K562 (cell line): ENCODE data around the gene FBXW10B. TPM values are rescaled to one million over a fixed set of nuclear protein-coding genes. Genes with fewer than 3 reads are reported as not detected.
"Not testable (repeated sequence)": the region's sequence is repeated elsewhere in the genome, so short reads cannot be mapped to it uniquely, and the experiment has no call there.

Experiments used
- ATAC-seq: fragments of 200-7000 bp; cut with Tn5 transposase; 3 replicates; pipeline ENCODE4 v1.9.1; 2020; ENCODE audit warnings: moderate library complexity
- BruUV-seq: library from RNA; stranded (reverse); fragments of 400-500 nt; replicated peaks from 2 replicates; lab custom pipeline; 2021; lab: Mats Ljungman, UMichigan
- CTCF ChIA-PET: fragments of 300-600 bp; formaldehyde crosslinking; extraction: SDS; loops from one replicate; lab custom pipeline; 2021; ENCODE audit warnings: low intra/inter-chr PET ratio; lab: Yijun Ruan, JAX
- POLR2A ChIA-PET: fragments of 300-600, 350-650 bp; sonication (Branson Sonifier 250); formaldehyde crosslinking; extraction: SDS; loops from one replicate; lab custom pipeline; 2021; ENCODE audit warnings: antibody characterized with exemption, inconsistent platforms; lab: Yijun Ruan, JAX
- DNase-seq, 4 experiments: peaks; one replicate each; pipeline versions ENCODE4 v3.0.0 to v3.0.0-alpha.2; 2011 to 2018; ENCODE audit warnings: low spot score in 3 of 4, mixed read lengths in 3 of 4; ENCODE audit errors: extremely low read depth in 1 of 4
- FAIRE-seq: peaks from 2 replicates; lab custom pipeline; 2011; peaks lifted over from hg19 to GRCh38; lab: Jason Lieb, UNC
- H2AFZ ChIP-seq: 2 replicates; pipeline ENCODE4 v1.6.0; 2011; ENCODE audit warnings: low read depth, low read length, control low read depth, inconsistent platforms
- H3K27ac ChIP-seq: fragments of 200-600 bp; 3 replicates; pipeline ENCODE4 v1.8.0; 2011; ENCODE audit warnings: low read depth, mild to moderate bottlenecking, control low read depth, inconsistent platforms, low read length, moderate library complexity, mixed read lengths; ENCODE audit errors: extremely low read depth
- H3K27me3 ChIP-seq, 2 experiments: fragments of 300-600 bp in 1 of 2; 2 replicates in 1 of 2; 3 replicates in 1 of 2; pipeline versions ENCODE4 v1.6.0 to v1.8.0; 2011; ENCODE audit warnings: inconsistent platforms in 2 of 2, low read length in 2 of 2, mild to moderate bottlenecking in 1 of 2, mixed read lengths in 1 of 2, moderate library complexity in 1 of 2; ENCODE audit not compliant: control insufficient read depth in 2 of 2, insufficient read depth in 2 of 2
- H3K36me3 ChIP-seq: fragments of 300-600 bp; 3 replicates; pipeline ENCODE4 v1.8.0; 2011; ENCODE audit warnings: mild to moderate bottlenecking, low read length, inconsistent platforms; ENCODE audit not compliant: control insufficient read depth, insufficient read depth
- H3K4me1 ChIP-seq, 2 experiments: fragments of 200-600 bp in 1 of 2; replicated peaks in 1 of 2; 2 replicates in 1 of 2; 3 replicates in 1 of 2; pipeline versions ENCODE4 v1.5.1 to v1.8.0; 2011; ENCODE audit warnings: inconsistent platforms in 2 of 2, low read length in 2 of 2, mild to moderate bottlenecking in 1 of 2, mixed read lengths in 1 of 2, moderate library complexity in 1 of 2; ENCODE audit not compliant: control insufficient read depth in 2 of 2, insufficient read depth in 2 of 2
- H3K4me2 ChIP-seq: 2 replicates; pipeline ENCODE4 v1.6.1; 2011; ENCODE audit warnings: low read length, control low read depth, inconsistent platforms, mixed read lengths; ENCODE audit not compliant: insufficient read depth
- H3K4me3 ChIP-seq: fragments of 200-600 bp; sonication (generic), shearing (Covaris generic); 2 replicates; pipeline ENCODE4 v1.5.1; 2016; ENCODE audit warnings: control low read depth, inconsistent platforms
- H3K79me2 ChIP-seq: fragments of 200-600 bp; 3 replicates; pipeline ENCODE4 v1.8.0; 2011; ENCODE audit warnings: low read length, inconsistent platforms; ENCODE audit not compliant: control insufficient read depth, insufficient read depth
- H3K9ac ChIP-seq, 2 experiments: 2 replicates each; pipeline versions ENCODE4 v1.6.0 to v1.6.1; 2011; ENCODE audit warnings: low read depth in 2 of 2, low read length in 2 of 2, control low read depth in 1 of 2, inconsistent platforms in 1 of 2, mild to moderate bottlenecking in 1 of 2, mixed read lengths in 1 of 2; ENCODE audit not compliant: insufficient read depth in 1 of 2
- H3K9me1 ChIP-seq: one replicate; pipeline ENCODE4 v1.6.0; 2011; ENCODE audit warnings: inconsistent platforms, mild to moderate bottlenecking, low read length, moderate library complexity; ENCODE audit not compliant: control insufficient read depth, insufficient read depth
- H3K9me3 ChIP-seq: replicated peaks from 2 replicates; pipeline ENCODE4 v1.5.1; 2011; ENCODE audit warnings: low read depth, low read length, inconsistent platforms; ENCODE audit not compliant: control insufficient read depth, insufficient read depth
- H4K20me1 ChIP-seq: replicated peaks from 2 replicates; pipeline ENCODE4 v1.6.1; 2011; ENCODE audit warnings: low read length, inconsistent platforms, mixed read lengths; ENCODE audit not compliant: control insufficient read depth, insufficient read depth
- FOXK2 ChIP-seq, 2 experiments: fragments of 450-650 bp; IDR thresholded peaks in 1 of 2; conservative IDR thresholded peaks in 1 of 2; 2 replicates each; pipeline ENCODE4 v1.6.1; 2016; ENCODE audit warnings: low read depth in 2 of 2, mild to moderate bottlenecking in 1 of 2
- MBD2 ChIP-seq: sonication (generic); IDR thresholded peaks from 2 replicates; pipeline ENCODE4 v1.6.1; 2016; ENCODE audit warnings: low read depth, borderline replicate concordance
- MTA3 ChIP-seq: fragments of 450-650 bp; formaldehyde crosslinking; IDR thresholded peaks from 2 replicates; pipeline ENCODE4 v1.6.1; 2017; ENCODE audit warnings: mild to moderate bottlenecking, borderline replicate concordance
- ZBTB1 ChIP-seq: sonication (generic); formaldehyde crosslinking; IDR thresholded peaks from 2 replicates; pipeline ENCODE4 v1.8.1; 2023; ENCODE audit warnings: missing genetic modification reagents, low read depth, mild to moderate bottlenecking, borderline replicate concordance
- ZNF12 ChIP-seq: sonication (generic); formaldehyde crosslinking; IDR thresholded peaks from 2 replicates; pipeline ENCODE4 v1.4.0; 2020; ENCODE audit warnings: mild to moderate bottlenecking, missing genetic modification reagents
- ZNF408 ChIP-seq: fragments of 250-450 bp; sonication (Bioruptor Pico); IDR thresholded peaks from 2 replicates; pipeline ENCODE4 v1.4.0; 2020; ENCODE audit warnings: low read depth, mild to moderate bottlenecking, moderate library complexity
- ZNF76 ChIP-seq: fragments of 250-450 bp; sonication (Bioruptor Pico); IDR thresholded peaks from 2 replicates; pipeline ENCODE4 v1.4.0; 2020; ENCODE audit warnings: mild to moderate bottlenecking, moderate library complexity, borderline replicate concordance
- WGBS: fragments of 100-300 bp; shearing (Covaris generic); methylation state at CpG from one replicate; pipeline ENCODE4 v1.1.6; 2016; ENCODE audit warnings: low coverage, mixed read lengths; ENCODE audit not compliant: insufficient coverage; ENCODE audit errors: missing lambda C conversion rate; 5-methylcytosine and 5-hydroxymethylcytosine counted together
- in situ Hi-C: fragments of 300-500 bp; cut with MboI; formaldehyde crosslinking; loops from 4 replicates; pipeline ENCODE4 v1.15.0; 2018; ENCODE audit warnings: inconsistent platforms, mixed read lengths
- intact Hi-C: fragments of 100-400 bp; cut with micrococcal nuclease; formaldehyde crosslinking; loops from 2 replicates; pipeline ENCODE4 v1.14.2; 2022
- polyA plus RNA-seq, 8 experiments: library from polyadenylated mRNA; depleted of rRNA in 4 of 8; stranded (reverse) in 5 of 8; unstranded in 3 of 8; fragments of >200 nt; fragmentation: Nextera tagmentation in 2 of 8; fragmentation: Illumina TruSeq in 1 of 8; extraction: Ambion mirVana in 2 of 8; extraction: Trizol in 1 of 8; gene quantifications; 2 replicates each; pipeline versions ENCODE4 v1.2.1 to v1.2.3, GENCODE V29; 2011 to 2014; ENCODE audit warnings: inconsistent platforms in 1 of 8, missing spikeins in 1 of 8
- total RNA-seq, 7 experiments: library from RNA; depleted of rRNA in 6 of 7; stranded (reverse); fragments of >200 nt in 6 of 7; fragmentation: Illumina TruSeq in 2 of 7; extraction: Trizol in 2 of 7; gene quantifications; 2 replicates each; pipeline versions ENCODE4 v1.2.1 to v1.2.3, GENCODE V29; 2011 to 2021; ENCODE audit warnings: low replicate concordance in 1 of 7
- TF ChIP-seq, protein P1 (sequence below): fragments of 250-450 bp; sonication (Bioruptor Pico); IDR thresholded peaks from 2 replicates; pipeline ENCODE4 v1.4.0; 2020; ENCODE audit warnings: borderline replicate concordance
- TF ChIP-seq, protein P2 (sequence below), 2 experiments: IDR thresholded peaks; 2 replicates each; pipeline ENCODE4 v1.6.1; 2012; ENCODE audit warnings: improper control_type of control experiment in 2 of 2, low read depth in 2 of 2, low read length in 2 of 2, borderline replicate concordance in 1 of 2

The FBXW10B gene
- total and polyA plus RNA-seq, 9 of the 15 experiments (the other 6 are each of a cell fraction or from before 2014, with no cell fraction given), result 0.11 to 0.33 (median 0.16) TPM; not detected in 5

DNA sequence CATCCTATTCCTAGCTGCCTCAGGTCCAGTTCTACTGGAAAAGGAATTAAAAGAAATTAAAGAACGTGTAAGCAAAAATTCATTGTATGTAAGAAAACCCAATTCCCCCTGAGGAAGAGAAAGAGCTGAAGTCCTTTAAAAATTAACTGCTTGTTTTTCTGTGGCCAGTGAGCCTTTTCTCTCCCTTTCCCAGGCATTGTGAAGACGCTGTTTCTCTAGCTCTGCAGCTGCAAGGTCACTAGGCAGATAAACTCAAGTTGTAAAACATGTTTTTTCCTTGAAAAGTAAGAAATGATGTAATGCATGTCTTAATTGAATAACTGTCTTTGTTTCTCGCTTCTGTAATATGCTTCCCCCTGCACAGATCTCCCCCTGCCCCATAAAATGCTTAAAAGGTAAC lies 34.9 kb upstream of the FBXW10B start:
- CTCF ChIA-PET, ATAC-seq, H4K20me1 ChIP-seq, H3K9me1 ChIP-seq, DNase-seq, H3K27me3 ChIP-seq, H3K4me3 ChIP-seq, POLR2A ChIA-PET, H3K27ac ChIP-seq, intact Hi-C loops, H2AFZ ChIP-seq, BruUV-seq, H3K9me3 ChIP-seq, H3K36me3 ChIP-seq, H3K9ac ChIP-seq, in situ Hi-C loops, FAIRE-seq, H3K79me2 ChIP-seq, H3K4me2 ChIP-seq: not testable (repeated sequence)
- 29% methylated on average over 2 of the region's 3 CpGs for WGBS
- peaks cover 10 to 11% of the 10 kb centered on the region in 2 experiments for H3K4me1 ChIP-seq

DNA sequence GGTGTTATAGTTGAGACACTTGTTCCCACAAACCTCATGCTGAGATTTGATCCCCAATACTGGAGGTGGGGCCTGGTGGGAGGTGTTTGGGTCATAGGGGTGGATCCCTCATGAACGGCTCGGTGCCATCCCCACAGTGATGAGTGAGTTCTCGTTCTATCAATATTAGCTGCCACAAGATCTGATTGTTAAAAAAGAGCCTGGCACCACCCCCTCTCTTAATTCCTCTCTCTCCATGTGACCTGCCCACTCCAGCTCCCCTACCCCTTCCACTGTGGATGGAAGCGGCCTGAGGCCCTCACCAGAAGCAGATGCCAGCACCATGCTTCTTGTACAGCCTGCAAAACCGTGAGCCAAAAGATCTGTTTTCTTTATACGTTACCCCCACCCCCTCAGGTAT lies 33.5 kb upstream of the FBXW10B start:
- FAIRE-seq (no peak), ATAC-seq (no peak), DNase-seq (no peak)
- peaks cover 10 to 11% of the 10 kb centered on the region in 2 experiments for H3K4me1 ChIP-seq
- BruUV-seq, result no TSS peak
- no peak overlapping the region for H2AFZ ChIP-seq
- ChIA-PET POLR2A (interaction anchor here (0.9 kb wide), 1 partner anchor 9 kb away, joined by 5 read pairs; no protein-coding TSS in a partner anchor), CTCF (no interaction called here)
- H3K4me2 ChIP-seq, result no peak overlapping the region
- no peak overlapping the region for H3K27ac ChIP-seq
- H3K27me3 ChIP-seq, result no peaks in the 10 kb centered on the region
- WGBS, result 92% methylated on average over 2 of the region's 6 CpGs
- H3K36me3 ChIP-seq, result no peaks in the 10 kb centered on the region
- intact Hi-C loops (no loop called here), in situ Hi-C loops (no loop called here)
- H3K9me1 ChIP-seq, result no peaks in the 10 kb centered on the region
- no peaks in the 10 kb centered on the region for H3K9me3 ChIP-seq
- H4K20me1 ChIP-seq, result no peaks in the 10 kb centered on the region
- H3K9ac ChIP-seq, result no peak overlapping the region
- H3K4me3 ChIP-seq, result no peak overlapping the region
- H3K79me2 ChIP-seq, result no peaks in the 10 kb centered on the region
- TF ChIP-seq FOXK2 (conservative IDR thresholded peaks at IDR 0.05 in 1 of 2, IDR thresholded peaks at IDR 0.05 in 1 of 2; ENCODE audit: low read depth in 2 of 2) (no peak), ZNF12 (CRISPR knock-in tag) (no peak), ZNF408 (CRISPR knock-in tag) (no peak), MTA3 (no peak), ZNF76 (CRISPR knock-in tag) (no peak), MBD2 (no peak), ZBTB1 (CRISPR knock-in tag) (no peak)
- TF ChIP-seq, protein P1, sequence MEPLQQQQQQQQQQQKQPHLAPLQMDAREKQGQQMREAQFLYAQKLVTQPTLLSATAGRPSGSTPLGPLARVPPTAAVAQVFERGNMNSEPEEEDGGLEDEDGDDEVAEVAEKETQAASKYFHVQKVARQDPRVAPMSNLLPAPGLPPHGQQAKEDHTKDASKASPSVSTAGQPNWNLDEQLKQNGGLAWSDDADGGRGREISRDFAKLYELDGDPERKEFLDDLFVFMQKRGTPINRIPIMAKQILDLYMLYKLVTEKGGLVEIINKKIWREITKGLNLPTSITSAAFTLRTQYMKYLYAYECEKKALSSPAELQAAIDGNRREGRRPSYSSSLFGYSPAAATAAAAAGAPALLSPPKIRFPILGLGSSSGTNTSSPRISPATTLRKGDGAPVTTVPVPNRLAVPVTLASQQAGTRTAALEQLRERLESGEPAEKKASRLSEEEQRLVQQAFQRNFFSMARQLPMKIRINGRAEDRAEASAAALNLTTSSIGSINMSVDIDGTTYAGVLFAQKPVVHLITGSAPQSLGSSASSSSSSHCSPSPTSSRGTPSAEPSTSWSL (CRISPR knock-in tag), result no peak
- TF ChIP-seq, protein P2, sequence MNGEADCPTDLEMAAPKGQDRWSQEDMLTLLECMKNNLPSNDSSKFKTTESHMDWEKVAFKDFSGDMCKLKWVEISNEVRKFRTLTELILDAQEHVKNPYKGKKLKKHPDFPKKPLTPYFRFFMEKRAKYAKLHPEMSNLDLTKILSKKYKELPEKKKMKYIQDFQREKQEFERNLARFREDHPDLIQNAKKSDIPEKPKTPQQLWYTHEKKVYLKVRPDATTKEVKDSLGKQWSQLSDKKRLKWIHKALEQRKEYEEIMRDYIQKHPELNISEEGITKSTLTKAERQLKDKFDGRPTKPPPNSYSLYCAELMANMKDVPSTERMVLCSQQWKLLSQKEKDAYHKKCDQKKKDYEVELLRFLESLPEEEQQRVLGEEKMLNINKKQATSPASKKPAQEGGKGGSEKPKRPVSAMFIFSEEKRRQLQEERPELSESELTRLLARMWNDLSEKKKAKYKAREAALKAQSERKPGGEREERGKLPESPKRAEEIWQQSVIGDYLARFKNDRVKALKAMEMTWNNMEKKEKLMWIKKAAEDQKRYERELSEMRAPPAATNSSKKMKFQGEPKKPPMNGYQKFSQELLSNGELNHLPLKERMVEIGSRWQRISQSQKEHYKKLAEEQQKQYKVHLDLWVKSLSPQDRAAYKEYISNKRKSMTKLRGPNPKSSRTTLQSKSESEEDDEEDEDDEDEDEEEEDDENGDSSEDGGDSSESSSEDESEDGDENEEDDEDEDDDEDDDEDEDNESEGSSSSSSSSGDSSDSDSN (IDR thresholded peaks at IDR 0.05; ENCODE audit: borderline replicate concordance in 1 of 2, low read depth in 2 of 2, low read length in 2 of 2), result no peak
